Fibroblast of lung (primary cell): ENCODE results near the gene IRAK3. TPM values are rescaled to one million over a fixed set of nuclear protein-coding genes. Genes with fewer than 3 reads are reported as not detected.
"Not testable (repeated sequence)": the region's sequence is repeated elsewhere in the genome, so short reads cannot be mapped to it uniquely, and the experiment has no call there.

Experiments
- DNase-seq, 2 donors: peaks; one replicate each; pipeline versions ENCODE4 v3.0.0 to v3.0.0-alpha.2; 2010; ENCODE audit warnings: low read depth in 2 of 2
- H2AFZ ChIP-seq: 2 replicates; pipeline ENCODE4 v1.5.1; 2012; ENCODE audit warnings: low read length, control low read depth, inconsistent platforms
- H3K27ac ChIP-seq: 2 replicates; pipeline ENCODE4 v1.5.1; 2011; ENCODE audit warnings: low read length, control low read depth; ENCODE audit not compliant: insufficient read depth
- H3K27me3 ChIP-seq: 2 replicates; pipeline ENCODE4 v1.5.1; 2011; ENCODE audit warnings: mild to moderate bottlenecking, low read length; ENCODE audit not compliant: control insufficient read depth, insufficient read depth
- H3K36me3 ChIP-seq: 2 replicates; pipeline ENCODE4 v1.5.1; 2011; ENCODE audit warnings: low read length; ENCODE audit not compliant: control insufficient read depth, insufficient read depth
- H3K4me1 ChIP-seq: 2 replicates; pipeline ENCODE4 v1.5.1; 2011; ENCODE audit warnings: low read length; ENCODE audit not compliant: control insufficient read depth, insufficient read depth; ENCODE audit errors: extremely low read depth
- H3K4me2 ChIP-seq: 2 replicates; pipeline ENCODE4 v1.5.1; 2011; ENCODE audit warnings: low read length, control low read depth; ENCODE audit not compliant: insufficient read depth; ENCODE audit errors: extremely low read depth
- H3K4me3 ChIP-seq, 4 experiments: fragments of 200-600 bp in 1 of 4; sonication (generic) in 1 of 4; replicated peaks in 1 of 4; 2 replicates each; pipeline ENCODE4 v1.5.1; 2011 to 2016; ENCODE audit warnings: low read length in 4 of 4, low read depth in 3 of 4, mild to moderate bottlenecking in 3 of 4, control low read depth in 2 of 4, inconsistent platforms in 1 of 4, mixed read lengths in 1 of 4; ENCODE audit not compliant: insufficient read depth in 1 of 4; ENCODE audit errors: control extremely low read depth in 1 of 4
- H3K79me2 ChIP-seq: 2 replicates; pipeline ENCODE4 v1.5.1; 2012; ENCODE audit warnings: mild to moderate bottlenecking, low read length, inconsistent platforms; ENCODE audit not compliant: control insufficient read depth, insufficient read depth
- H3K9ac ChIP-seq: 2 replicates; pipeline ENCODE4 v1.5.1; 2011; ENCODE audit warnings: mild to moderate bottlenecking, low read length, control low read depth; ENCODE audit not compliant: insufficient read depth
- H3K9me3 ChIP-seq: 2 replicates; pipeline ENCODE4 v1.5.1; 2012; ENCODE audit warnings: low read depth, low read length; ENCODE audit not compliant: control insufficient read depth, insufficient read depth
- H4K20me1 ChIP-seq: 2 replicates; pipeline ENCODE4 v1.5.1; 2011; ENCODE audit warnings: low read length; ENCODE audit not compliant: control insufficient read depth, insufficient read depth; ENCODE audit errors: extremely low read depth
- EZH2 ChIP-seq: IDR thresholded peaks from 2 replicates; pipeline ENCODE4 v1.5.1; 2012; ENCODE audit warnings: low read length, control low read depth, mild to moderate bottlenecking; ENCODE audit errors: missing control alignments
- polyA plus RNA-seq, 2 donors: library from polyadenylated mRNA; depleted of rRNA in 1 of 2; stranded (reverse) in 1 of 2; unstranded in 1 of 2; fragments of >200 nt; gene quantifications; 2 replicates each; pipeline ENCODE4 v1.2.1, GENCODE V29; 2011 to 2012; ENCODE audit warnings: missing spikeins in 1 of 2
- total RNA-seq: library from RNA; depleted of rRNA; stranded (reverse); fragments of >200 nt; gene quantifications from 2 replicates; pipeline ENCODE4 v1.2.1, GENCODE V29; 2014
- TF ChIP-seq, protein P1 (sequence below), 2 donors: IDR thresholded peaks in 1 of 2; conservative IDR thresholded peaks in 1 of 2; 1 replicate in 1 of 2; 2 replicates in 1 of 2; pipeline ENCODE4 v1.5.1; 2011 to 2012; ENCODE audit warnings: low read length in 2 of 2, control low read depth in 1 of 2, inconsistent platforms in 1 of 2, low read depth in 1 of 2, mild to moderate bottlenecking in 1 of 2

The IRAK3 gene
- total and polyA plus RNA-seq, 2 donors (not counting 1 experiment from before 2014, with no cell fraction given), result 3.2 to 11.1 TPM

DNA sequence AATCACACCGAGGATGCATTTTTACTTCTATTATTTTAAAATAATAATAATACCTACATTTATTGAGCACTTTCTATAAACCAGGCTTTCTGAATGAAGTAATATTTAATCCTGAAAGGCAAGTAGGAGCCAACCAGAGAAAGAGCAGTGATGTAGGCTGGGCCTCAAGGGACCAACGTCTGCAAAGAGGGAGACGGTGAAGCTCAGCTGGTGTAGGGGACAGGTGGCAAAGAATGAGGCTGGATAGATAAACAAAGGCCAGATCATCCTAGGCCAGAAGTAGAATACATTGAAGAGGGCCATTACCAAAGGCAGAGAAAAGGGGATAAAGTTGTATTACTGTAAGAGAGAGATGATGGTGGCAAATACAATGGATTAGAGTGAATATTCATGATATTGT, 18.4 kb upstream of the IRAK3 start:
- Histone ChIP-seq H3K9me3 (no peaks in the 10 kb centered on the region), H3K4me2 (no peak overlapping the region), H3K36me3 (no peaks in the 10 kb centered on the region), H4K20me1 (no peaks in the 10 kb centered on the region), H2AFZ (peak overlapping the region; percentile 27), H3K27ac (no peak overlapping the region), H3K79me2 (peaks cover 29% of the 10 kb centered on the region), H3K4me3 (peak overlapping the region in 2 of 4 experiments; percentile 82 to 91), H3K4me1 (peaks cover 2% of the 10 kb centered on the region), H3K9ac (no peak overlapping the region), H3K27me3 (no peaks in the 10 kb centered on the region)
- DNase-seq, result no peak
- TF ChIP-seq, protein P1, sequence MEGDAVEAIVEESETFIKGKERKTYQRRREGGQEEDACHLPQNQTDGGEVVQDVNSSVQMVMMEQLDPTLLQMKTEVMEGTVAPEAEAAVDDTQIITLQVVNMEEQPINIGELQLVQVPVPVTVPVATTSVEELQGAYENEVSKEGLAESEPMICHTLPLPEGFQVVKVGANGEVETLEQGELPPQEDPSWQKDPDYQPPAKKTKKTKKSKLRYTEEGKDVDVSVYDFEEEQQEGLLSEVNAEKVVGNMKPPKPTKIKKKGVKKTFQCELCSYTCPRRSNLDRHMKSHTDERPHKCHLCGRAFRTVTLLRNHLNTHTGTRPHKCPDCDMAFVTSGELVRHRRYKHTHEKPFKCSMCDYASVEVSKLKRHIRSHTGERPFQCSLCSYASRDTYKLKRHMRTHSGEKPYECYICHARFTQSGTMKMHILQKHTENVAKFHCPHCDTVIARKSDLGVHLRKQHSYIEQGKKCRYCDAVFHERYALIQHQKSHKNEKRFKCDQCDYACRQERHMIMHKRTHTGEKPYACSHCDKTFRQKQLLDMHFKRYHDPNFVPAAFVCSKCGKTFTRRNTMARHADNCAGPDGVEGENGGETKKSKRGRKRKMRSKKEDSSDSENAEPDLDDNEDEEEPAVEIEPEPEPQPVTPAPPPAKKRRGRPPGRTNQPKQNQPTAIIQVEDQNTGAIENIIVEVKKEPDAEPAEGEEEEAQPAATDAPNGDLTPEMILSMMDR (conservative IDR thresholded peaks at IDR 0.05 in 1 of 2, IDR thresholded peaks at IDR 0.05 in 1 of 2; ENCODE audit: low read depth in 1 of 2, low read length in 2 of 2), result no peak
- no peak for TF ChIP-seq EZH2

DNA sequence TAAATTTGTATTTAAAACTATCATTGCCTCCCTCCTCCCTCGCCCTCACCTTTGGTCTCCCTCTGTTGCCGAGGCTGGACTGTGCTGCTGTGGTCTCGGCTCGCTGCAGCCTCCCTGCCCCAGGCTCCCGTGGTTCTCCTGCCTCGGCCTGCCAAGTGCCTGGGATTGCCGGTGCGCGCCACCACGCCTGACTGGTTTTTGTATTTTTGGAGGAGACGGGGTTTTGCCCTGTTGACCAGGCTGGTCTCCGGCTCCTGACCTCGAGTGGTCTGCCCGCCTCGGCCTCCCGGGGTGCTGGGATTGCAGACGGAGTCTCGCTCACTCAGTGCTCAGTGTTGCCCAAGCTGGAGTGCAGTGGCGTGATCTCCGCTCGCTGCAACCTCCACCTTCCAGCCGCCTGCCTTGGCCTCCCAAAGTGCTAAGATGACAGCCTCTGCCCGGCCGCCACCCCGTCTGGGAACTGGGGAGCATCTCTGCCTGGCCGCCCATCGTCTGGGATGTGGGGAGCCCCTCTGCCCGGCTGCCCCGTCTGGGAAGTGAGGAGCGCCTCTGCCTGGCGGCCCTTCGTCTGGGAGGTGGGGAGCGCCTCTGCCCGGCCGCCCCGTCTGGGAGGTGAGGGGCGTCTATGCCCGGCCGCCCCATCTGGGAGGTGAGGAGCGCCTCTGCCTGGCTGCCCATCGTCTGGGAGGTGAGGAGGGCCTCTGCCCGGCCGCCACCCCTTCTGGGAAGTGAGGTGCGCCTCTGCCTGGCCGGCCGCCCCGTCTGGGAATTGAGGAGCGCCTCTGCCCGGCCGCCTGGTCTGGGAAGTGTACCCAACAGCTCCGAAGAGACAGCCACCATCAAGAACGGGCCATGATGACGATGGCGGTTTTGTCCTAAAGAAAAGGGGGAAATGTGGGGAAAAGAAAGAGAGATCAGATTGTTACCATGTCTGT, 14.4 kb upstream of the IRAK3 start:
- not testable (repeated sequence) for H3K36me3 ChIP-seq, H4K20me1 ChIP-seq, H3K4me3 ChIP-seq, H2AFZ ChIP-seq, H3K9me3 ChIP-seq, DNase-seq, H3K4me1 ChIP-seq, H3K9ac ChIP-seq, H3K4me2 ChIP-seq, H3K79me2 ChIP-seq, H3K27me3 ChIP-seq, H3K27ac ChIP-seq

DNA sequence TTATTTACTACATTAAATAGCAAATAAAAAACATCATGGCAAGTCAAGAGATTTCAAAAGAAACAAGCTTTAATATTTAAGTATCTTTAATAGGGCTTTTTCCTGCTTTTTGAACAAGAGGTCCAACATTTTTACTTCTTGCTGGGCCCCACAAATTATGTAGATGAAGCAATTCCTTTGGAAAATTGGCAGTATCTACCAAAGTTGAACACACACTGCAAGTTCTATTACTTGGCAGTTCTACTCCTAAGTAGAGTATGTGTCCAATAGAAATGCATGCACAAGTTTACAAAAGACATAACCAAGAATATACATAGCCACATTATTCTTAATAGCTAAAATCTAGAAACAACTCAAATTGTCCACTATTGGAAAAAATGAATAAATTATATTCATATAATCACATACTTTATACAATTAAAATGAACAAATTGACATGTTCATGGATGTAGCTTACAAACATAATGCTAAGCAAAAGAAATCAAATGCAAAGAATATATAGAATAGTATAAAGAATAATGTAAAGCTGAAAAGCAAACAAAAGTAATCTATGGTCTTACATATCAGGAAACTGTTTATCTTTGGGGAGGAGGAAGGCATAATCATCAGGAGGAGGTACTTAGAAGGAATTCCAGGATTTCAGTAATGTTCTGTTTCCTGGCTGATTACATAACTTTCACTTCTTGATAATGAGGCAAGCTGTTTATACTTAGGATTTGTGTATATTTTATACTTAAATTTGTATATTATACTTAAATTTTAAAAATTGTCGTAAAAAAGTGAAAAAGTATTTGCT, 12.7 kb upstream of the IRAK3 start:
- H3K79me2 ChIP-seq, result no peaks in the 10 kb centered on the region
- H3K9ac ChIP-seq, result no peak overlapping the region
- no peak overlapping the region for H2AFZ ChIP-seq
- DNase-seq, result peak in 1 of 2 donors; percentile 61
- H3K27ac ChIP-seq, result no peak overlapping the region
- no peak overlapping the region for H3K4me3 ChIP-seq
- TF ChIP-seq, protein P1 (conservative IDR thresholded peaks at IDR 0.05 in 1 of 2, IDR thresholded peaks at IDR 0.05 in 1 of 2; ENCODE audit: low read depth in 1 of 2, low read length in 2 of 2), result no peak
- TF ChIP-seq EZH2, result no peak
- H4K20me1 ChIP-seq, result no peaks in the 10 kb centered on the region
- H3K4me2 ChIP-seq, result no peak overlapping the region
- no peaks in the 10 kb centered on the region for H3K36me3 ChIP-seq
- peaks cover 2% of the 10 kb centered on the region for H3K4me1 ChIP-seq
- no peaks in the 10 kb centered on the region for H3K9me3 ChIP-seq
- H3K27me3 ChIP-seq, result peaks cover 3% of the 10 kb centered on the region
